Measurements from ENCODE around the gene SLC6A15. TPM values are rescaled to one million over a fixed set of nuclear protein-coding genes. Genes with fewer than 3 reads are reported as not detected.

SLC6A15 gene
- total RNA-seq, 1 experiment from 2014 or later: not detected

- peaks cover 13% of the 10 kb centered on the region for H3K36me3 Mint-ChIP-seq (ENCODE audit: insufficient read depth, unreplicated experiment)
- H3K9me3 Mint-ChIP-seq (ENCODE audit: low read depth, unreplicated experiment): no peaks in the 10 kb centered on the region
- BruUV-seq (replicated peaks): no TSS peak
- no peaks in the 10 kb centered on the region for H3K27me3 Mint-ChIP-seq (ENCODE audit: unreplicated experiment)
- H3K4me3 Mint-ChIP-seq (ENCODE audit: low read depth, unreplicated experiment): peak overlapping the region; percentile 84
- peak; percentile 69 for DNase-seq
- H3K4me1 Mint-ChIP-seq (ENCODE audit: low read depth, unreplicated experiment): no peaks in the 10 kb centered on the region
- CTCF ChIA-PET: no interaction called here
- H3K27ac Mint-ChIP-seq (ENCODE audit: unreplicated experiment): peak overlapping the region; percentile 54
- intact Hi-C loops (cut with micrococcal nuclease; ENCODE audit: unreplicated experiment): no loop called here
- TF ChIP-seq CTCF (IDR thresholded peaks at IDR 0.05; ENCODE audit: unreplicated experiment): no peak
These were observed 1.1 kb downstream of the SLC6A15 start for GRCh38 chr12:84911271-84912197.

GRCh38 chr12:84910549-84911241, 1.9 kb downstream of the SLC6A15 start:
- peak overlapping the region; percentile 54 for H3K27ac Mint-ChIP-seq (ENCODE audit: unreplicated experiment)
- CTCF ChIA-PET: no interaction called here
- intact Hi-C loops (cut with micrococcal nuclease; ENCODE audit: unreplicated experiment): no loop called here
- H3K27me3 Mint-ChIP-seq (ENCODE audit: unreplicated experiment): no peaks in the 10 kb centered on the region
- H3K9me3 Mint-ChIP-seq (ENCODE audit: low read depth, unreplicated experiment): no peaks in the 10 kb centered on the region
- no peak for DNase-seq
- TF ChIP-seq CTCF (IDR thresholded peaks at IDR 0.05; ENCODE audit: unreplicated experiment): no peak
- H3K36me3 Mint-ChIP-seq (ENCODE audit: insufficient read depth, unreplicated experiment): peaks cover 13% of the 10 kb centered on the region
- no peaks in the 10 kb centered on the region for H3K4me1 Mint-ChIP-seq (ENCODE audit: low read depth, unreplicated experiment)
- H3K4me3 Mint-ChIP-seq (ENCODE audit: low read depth, unreplicated experiment): peak overlapping the region; percentile 84
- BruUV-seq (replicated peaks): no TSS peak

GRCh38 chr12:84904051-84904450, 8.5 kb downstream of the SLC6A15 start:
- Mint-ChIP-seq H3K27me3 (ENCODE audit: unreplicated experiment) (no peaks in the 10 kb centered on the region), H3K4me3 (ENCODE audit: low read depth, unreplicated experiment) (no peak overlapping the region), H3K4me1 (ENCODE audit: low read depth, unreplicated experiment) (no peaks in the 10 kb centered on the region), H3K27ac (ENCODE audit: unreplicated experiment) (no peak overlapping the region), H3K9me3 (ENCODE audit: low read depth, unreplicated experiment) (no peaks in the 10 kb centered on the region), H3K36me3 (ENCODE audit: insufficient read depth, unreplicated experiment) (no peaks in the 10 kb centered on the region)
- CTCF ChIA-PET: no interaction called here
- TF ChIP-seq CTCF (IDR thresholded peaks at IDR 0.05; ENCODE audit: unreplicated experiment): no peak
- intact Hi-C loops (cut with micrococcal nuclease; ENCODE audit: unreplicated experiment): no loop called here
- no TSS peak for BruUV-seq (replicated peaks)
- DNase-seq: no peak

GRCh38 chr12:84891106-84891838, 21.3 kb downstream of the SLC6A15 start:
- no peaks in the 10 kb centered on the region for H3K36me3 Mint-ChIP-seq (ENCODE audit: insufficient read depth, unreplicated experiment)
- H3K4me3 Mint-ChIP-seq (ENCODE audit: low read depth, unreplicated experiment): no peak overlapping the region
- no peaks in the 10 kb centered on the region for H3K27me3 Mint-ChIP-seq (ENCODE audit: unreplicated experiment)
- no peak for TF ChIP-seq CTCF (IDR thresholded peaks at IDR 0.05; ENCODE audit: unreplicated experiment)
- DNase-seq: no peak
- intact Hi-C loops (cut with micrococcal nuclease; ENCODE audit: unreplicated experiment): no loop called here
- no peaks in the 10 kb centered on the region for H3K9me3 Mint-ChIP-seq (ENCODE audit: low read depth, unreplicated experiment)
- no peaks in the 10 kb centered on the region for H3K4me1 Mint-ChIP-seq (ENCODE audit: low read depth, unreplicated experiment)
- no peak overlapping the region for H3K27ac Mint-ChIP-seq (ENCODE audit: unreplicated experiment)
- CTCF ChIA-PET: interaction anchor here (0.7 kb wide), 1 partner anchor 56 kb away, joined by 3 read pairs; no protein-coding TSS in a partner anchor
- no TSS peak for BruUV-seq (replicated peaks)

All from Calu3 (cell line).